KMS-11 (cell line): ENCODE measurements around the gene ATP6V0D1.

Experiments
- H2AFZ ChIP-seq: fragments of 200-600 bp; sonication (generic); 2 replicates; pipeline ENCODE4 v1.6.1; 2016; ENCODE audit warnings: antibody characterized with exemption, mixed run types, low read depth
- H3K27ac ChIP-seq: fragments of 200-600 bp; sonication (generic); 2 replicates; pipeline ENCODE4 v1.6.1; 2016; ENCODE audit warnings: mild to moderate bottlenecking, mixed run types
- H3K27me3 ChIP-seq: fragments of 200-600 bp; sonication (generic); 2 replicates; pipeline ENCODE4 v1.6.1; 2017; ENCODE audit warnings: mild to moderate bottlenecking, low read depth, mixed run types, moderate library complexity; ENCODE audit not compliant: insufficient read depth
- H3K36me3 ChIP-seq: fragments of 200-600 bp; sonication (generic); 2 replicates; pipeline ENCODE4 v1.6.1; 2017; ENCODE audit warnings: mild to moderate bottlenecking, mixed run types; ENCODE audit not compliant: insufficient read depth
- H3K4me1 ChIP-seq: fragments of 200-600 bp; sonication (generic); 2 replicates; pipeline ENCODE4 v1.6.1; 2016; ENCODE audit warnings: mild to moderate bottlenecking, low read depth, mixed run types; ENCODE audit not compliant: poor library complexity, severe bottlenecking
- H3K4me2 ChIP-seq: fragments of 200-600 bp; sonication (generic); 2 replicates; pipeline ENCODE4 v1.7.0; 2016; ENCODE audit warnings: mild to moderate bottlenecking, mixed run types
- H3K4me3 ChIP-seq: fragments of 200-600 bp; sonication (generic); IDR thresholded peaks from 2 replicates; pipeline ENCODE4 v1.6.1; 2017; ENCODE audit warnings: low read depth, low read length, mixed read lengths; ENCODE audit not compliant: insufficient read depth
- H3K79me2 ChIP-seq: fragments of 200-600 bp; sonication (generic); 2 replicates; pipeline ENCODE4 v1.6.1; 2016; ENCODE audit warnings: low read depth, mixed run types; ENCODE audit not compliant: insufficient read depth
- H3K9ac ChIP-seq: fragments of 200-600 bp; sonication (generic); 2 replicates; pipeline ENCODE4 v1.6.1; 2016; ENCODE audit warnings: mild to moderate bottlenecking, mixed run types
- H4K20me1 ChIP-seq: fragments of 200-600 bp; sonication (generic); 2 replicates; pipeline ENCODE4 v1.6.1; 2016; ENCODE audit warnings: mild to moderate bottlenecking, mixed run types; ENCODE audit not compliant: insufficient read depth
- CTCF ChIP-seq: fragments of 200-600 bp; sonication (generic); conservative IDR thresholded peaks from 2 replicates; pipeline ENCODE4 v1.6.1; 2017; ENCODE audit warnings: low read depth, mild to moderate bottlenecking, antibody characterized with exemption, low read length, moderate library complexity, mixed read lengths

The ATP6V0D1 gene

GRCh38 chr16:67421030-67421429 is 59.9 kb downstream of the ATP6V0D1 start:
- Histone ChIP-seq H3K4me3 (no peak overlapping the region), H3K79me2 (no peaks in the 10 kb centered on the region), H3K4me1 (peaks cover 4% of the 10 kb centered on the region), H3K4me2 (no peak overlapping the region), H4K20me1 (no peaks in the 10 kb centered on the region), H3K36me3 (no peaks in the 10 kb centered on the region), H3K27ac (no peak overlapping the region), H2AFZ (no peak overlapping the region), H3K9ac (no peak overlapping the region), H3K27me3 (peaks cover 22% of the 10 kb centered on the region; the same call in 1 of the 2 replicates)
- no peak for TF ChIP-seq CTCF

- Histone ChIP-seq H4K20me1 (no peaks in the 10 kb centered on the region), H3K4me2 (no peak overlapping the region), H3K36me3 (no peaks in the 10 kb centered on the region), H3K4me3 (no peak overlapping the region), H2AFZ (no peak overlapping the region), H3K9ac (no peak overlapping the region), H3K27me3 (peaks cover 17% of the 10 kb centered on the region; the same call in 1 of the 2 replicates), H3K79me2 (no peaks in the 10 kb centered on the region), H3K27ac (no peak overlapping the region), H3K4me1 (peaks cover 7% of the 10 kb centered on the region)
- no peak for TF ChIP-seq CTCF
Observed at GRCh38 chr16:67419931-67420330, 61.0 kb downstream of the ATP6V0D1 start.

- H3K9ac ChIP-seq, result no peak overlapping the region
- no peaks in the 10 kb centered on the region for H3K36me3 ChIP-seq
- no peaks in the 10 kb centered on the region for H3K79me2 ChIP-seq
- no peak overlapping the region for H3K27ac ChIP-seq
- no peak for TF ChIP-seq CTCF
- peaks cover 17% of the 10 kb centered on the region; the same call in 1 of the 2 replicates for H3K27me3 ChIP-seq
- no peaks in the 10 kb centered on the region for H4K20me1 ChIP-seq
- H3K4me3 ChIP-seq, result no peak overlapping the region
- H3K4me2 ChIP-seq, result no peak overlapping the region
- H2AFZ ChIP-seq, result no peak overlapping the region
- peaks cover 7% of the 10 kb centered on the region for H3K4me1 ChIP-seq
Observed at GRCh38 chr16:67419502-67419901, 61.5 kb downstream of the ATP6V0D1 start.

- H3K36me3 ChIP-seq, result no peaks in the 10 kb centered on the region
- no peak overlapping the region for H3K4me2 ChIP-seq
- no peaks in the 10 kb centered on the region for H4K20me1 ChIP-seq
- no peak overlapping the region for H3K9ac ChIP-seq
- TF ChIP-seq CTCF, result no peak
- H3K4me3 ChIP-seq, result no peak overlapping the region
- H3K79me2 ChIP-seq, result no peaks in the 10 kb centered on the region
- peaks cover 7% of the 10 kb centered on the region for H3K4me1 ChIP-seq
- peaks cover 8% of the 10 kb centered on the region; the same call in 1 of the 2 replicates for H3K27me3 ChIP-seq
- no peak overlapping the region for H2AFZ ChIP-seq
- H3K27ac ChIP-seq, result no peak overlapping the region
Observed at GRCh38 chr16:67417333-67418061, 63.5 kb downstream of the ATP6V0D1 start.
